ENCODE measurements around the gene SYCE1. TPM values are rescaled to one million over a fixed set of nuclear protein-coding genes. Genes with fewer than 3 reads are reported as not detected.

SYCE1 gene
- total and polyA plus RNA-seq, 8 donors = 0.10 to 0.90 (median 0.21) TPM; not detected in 3

DNA sequence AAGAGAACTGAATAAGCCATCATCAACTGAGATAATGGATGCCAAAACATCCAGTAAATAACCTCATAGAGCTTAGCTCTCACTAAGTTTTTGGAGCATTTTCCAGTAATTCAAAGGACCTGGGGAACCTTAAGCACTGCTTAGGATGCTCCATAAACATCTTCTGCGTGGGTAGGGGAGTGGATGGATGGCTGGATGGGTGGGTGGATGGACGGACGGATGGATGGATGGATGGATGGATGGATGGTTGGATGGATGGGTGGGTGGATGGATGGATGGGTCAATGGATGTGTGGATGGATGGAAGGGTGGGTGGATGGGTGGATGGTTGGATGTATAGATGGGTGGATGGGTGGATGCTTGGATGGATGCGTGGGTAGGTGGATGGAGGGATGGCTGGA, 29.2 kb downstream of the SYCE1 start:
- ATAC-seq (no peak), DNase-seq (no peak)
- no peak overlapping the region for H3K4me3 ChIP-seq
- no peak overlapping the region for H3K27ac ChIP-seq
- intact Hi-C loops (cut with DNase I) = no loop called here
- H3K9me3 ChIP-seq = no peaks in the 10 kb centered on the region
- peaks cover 0 to 5% of the 10 kb centered on the region in 2 donors for H3K27me3 ChIP-seq
- no peaks in the 10 kb centered on the region for H3K4me1 ChIP-seq
- TF ChIP-seq, protein P1, sequence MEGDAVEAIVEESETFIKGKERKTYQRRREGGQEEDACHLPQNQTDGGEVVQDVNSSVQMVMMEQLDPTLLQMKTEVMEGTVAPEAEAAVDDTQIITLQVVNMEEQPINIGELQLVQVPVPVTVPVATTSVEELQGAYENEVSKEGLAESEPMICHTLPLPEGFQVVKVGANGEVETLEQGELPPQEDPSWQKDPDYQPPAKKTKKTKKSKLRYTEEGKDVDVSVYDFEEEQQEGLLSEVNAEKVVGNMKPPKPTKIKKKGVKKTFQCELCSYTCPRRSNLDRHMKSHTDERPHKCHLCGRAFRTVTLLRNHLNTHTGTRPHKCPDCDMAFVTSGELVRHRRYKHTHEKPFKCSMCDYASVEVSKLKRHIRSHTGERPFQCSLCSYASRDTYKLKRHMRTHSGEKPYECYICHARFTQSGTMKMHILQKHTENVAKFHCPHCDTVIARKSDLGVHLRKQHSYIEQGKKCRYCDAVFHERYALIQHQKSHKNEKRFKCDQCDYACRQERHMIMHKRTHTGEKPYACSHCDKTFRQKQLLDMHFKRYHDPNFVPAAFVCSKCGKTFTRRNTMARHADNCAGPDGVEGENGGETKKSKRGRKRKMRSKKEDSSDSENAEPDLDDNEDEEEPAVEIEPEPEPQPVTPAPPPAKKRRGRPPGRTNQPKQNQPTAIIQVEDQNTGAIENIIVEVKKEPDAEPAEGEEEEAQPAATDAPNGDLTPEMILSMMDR (IDR thresholded peaks at IDR 0.05) = no peak
- H3K36me3 ChIP-seq = no peaks in the 10 kb centered on the region

DNA sequence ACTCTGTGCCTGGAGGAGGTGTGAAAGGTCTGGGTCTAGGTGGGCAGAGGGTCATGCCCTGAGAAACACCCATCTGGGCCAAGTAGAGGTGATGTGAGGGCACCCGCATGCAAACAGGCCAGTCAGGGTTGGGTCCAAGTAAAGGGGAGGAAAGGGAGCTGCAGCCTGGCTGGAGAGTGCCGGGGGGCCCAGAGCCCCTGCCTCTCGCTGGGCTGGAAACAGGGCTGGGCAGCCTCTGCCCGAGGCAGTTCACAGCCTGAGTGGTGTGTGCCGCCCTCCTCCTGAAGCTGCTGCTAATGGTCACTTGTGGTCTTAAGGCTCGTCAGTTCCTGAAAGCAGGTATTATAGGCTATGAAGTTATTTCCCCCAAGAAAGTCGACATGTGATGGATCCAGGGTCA, 31.0 kb downstream of the SYCE1 start:
- Histone ChIP-seq H3K4me3 (no peak overlapping the region), H3K27ac (no peak overlapping the region), H3K9me3 (no peaks in the 10 kb centered on the region), H3K27me3 (peaks cover 11 to 22% of the 10 kb centered on the region in 2 donors), H3K36me3 (no peaks in the 10 kb centered on the region), H3K4me1 (peaks cover 0 to 5% of the 10 kb centered on the region in 2 donors)
- no peak for ATAC-seq
- no peak for DNase-seq
- intact Hi-C loops (cut with DNase I) = no loop called here
- TF ChIP-seq, protein P1 (IDR thresholded peaks at IDR 0.05) = no peak

DNA sequence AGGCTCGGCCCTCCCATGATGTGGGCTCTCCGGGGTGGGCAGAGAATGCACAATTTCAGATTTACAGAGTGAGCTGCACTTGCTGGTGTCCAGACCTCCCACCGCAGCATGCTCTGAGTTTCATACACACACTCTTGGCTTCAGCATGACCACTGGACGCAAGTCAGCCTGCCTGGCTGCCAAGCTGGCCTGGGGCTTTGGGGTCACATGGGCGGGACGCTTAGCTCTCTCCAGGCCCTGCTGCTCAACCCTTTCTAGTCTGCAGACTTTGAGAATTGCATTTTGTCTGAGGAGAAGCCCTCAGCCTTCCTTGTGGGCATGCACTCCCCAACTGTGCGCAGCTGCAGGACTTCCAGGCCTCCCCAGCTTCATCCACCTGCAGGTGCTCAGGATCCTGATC, 32.5 kb downstream of the SYCE1 start:
- H3K27me3 ChIP-seq = peaks cover 26 to 38% of the 10 kb centered on the region in 2 donors
- H3K27ac ChIP-seq = no peak overlapping the region
- no peak overlapping the region for H3K4me3 ChIP-seq
- intact Hi-C loops (cut with DNase I) = no loop called here
- TF ChIP-seq, protein P1 (IDR thresholded peaks at IDR 0.05) = no peak
- peaks cover 3 to 20% of the 10 kb centered on the region in 2 donors for H3K4me1 ChIP-seq
- ATAC-seq = no peak
- no peaks in the 10 kb centered on the region for H3K36me3 ChIP-seq
- no peak for DNase-seq
- no peaks in the 10 kb centered on the region for H3K9me3 ChIP-seq

DNA sequence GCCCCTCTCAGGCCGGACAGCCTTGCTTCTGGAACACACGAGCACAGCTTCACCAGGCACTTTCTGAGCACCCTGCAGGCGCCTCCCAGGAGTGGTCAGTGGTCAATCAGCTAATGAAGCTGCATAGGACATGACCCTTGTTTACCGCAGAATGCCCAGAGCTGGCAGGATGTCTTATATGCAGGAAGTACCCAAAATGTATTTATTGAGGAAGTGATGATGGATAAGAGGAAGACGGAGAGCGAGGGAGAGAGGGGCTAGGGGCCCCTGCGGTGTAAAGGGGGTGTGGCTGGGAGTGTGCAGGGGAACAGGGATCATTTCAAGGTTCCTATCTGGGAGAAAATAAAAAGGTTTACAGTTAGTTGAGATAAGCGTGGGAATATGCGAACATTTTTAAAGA, 34.9 kb downstream of the SYCE1 start:
- Histone ChIP-seq H3K4me1 (peaks cover 3 to 21% of the 10 kb centered on the region in 2 donors), H3K27me3 (peaks cover 33 to 62% of the 10 kb centered on the region in 2 donors), H3K27ac (no peak overlapping the region), H3K9me3 (no peaks in the 10 kb centered on the region), H3K36me3 (no peaks in the 10 kb centered on the region), H3K4me3 (no peak overlapping the region)
- TF ChIP-seq, protein P1 (IDR thresholded peaks at IDR 0.05) = no peak
- ATAC-seq = no peak
- intact Hi-C loops (cut with DNase I) = no loop called here
- DNase-seq = no peak

DNA sequence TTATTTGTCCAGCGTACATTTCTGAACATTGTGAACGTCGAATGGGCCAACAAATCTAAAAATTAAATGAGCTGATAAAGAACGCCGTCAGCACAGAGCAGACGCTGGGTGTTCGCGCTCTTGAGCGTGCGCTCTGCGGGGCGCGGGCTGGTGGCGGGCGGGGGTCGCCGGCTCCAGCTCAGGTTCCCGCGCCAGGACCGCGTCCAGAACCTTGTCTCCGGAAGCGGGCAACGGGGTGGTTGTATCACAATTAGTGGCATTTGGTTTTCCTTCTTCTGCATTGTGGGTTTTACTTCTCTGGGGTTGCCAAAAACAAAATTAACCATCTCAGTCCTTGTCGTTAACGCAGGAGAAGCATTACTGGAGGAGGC, 35.8 kb downstream of the SYCE1 start:
- no peak overlapping the region for H3K27ac ChIP-seq
- peaks cover 3 to 21% of the 10 kb centered on the region in 2 donors for H3K4me1 ChIP-seq
- no peaks in the 10 kb centered on the region for H3K36me3 ChIP-seq
- TF ChIP-seq, protein P1 (IDR thresholded peaks at IDR 0.05) = no peak
- no peak overlapping the region for H3K4me3 ChIP-seq
- ATAC-seq (no peak), DNase-seq (no peak)
- peaks cover 0 to under 1% of the 10 kb centered on the region in 2 donors for H3K9me3 ChIP-seq
- intact Hi-C loops (cut with DNase I) = no loop called here
- peaks cover 33 to 64% of the 10 kb centered on the region in 2 donors for H3K27me3 ChIP-seq
